Activated naive CD8-positive, alpha-beta T cell treated with anti-CD3 and anti-CD28 coated beads, Interleukin-2, amount 10 ng/mL, durations not matched to agents 7 days and 5 days (primary cell): Measurements from ENCODE around the gene PLPPR3. TPM values are rescaled to one million over a fixed set of nuclear protein-coding genes. Genes with fewer than 3 reads are reported as not detected.
A peak's percentile ranks its signal among the peaks of the same experiment; 100 is the strongest.
"Not testable (repeated sequence)": the region's sequence is repeated elsewhere in the genome, so short reads cannot be mapped to it uniquely, and the experiment has no call there.

Source experiments
- ATAC-seq: fragments of 150-1000 bp; cut with Tn5 transposase; one replicate; pipeline ENCODE4 v1.10.0; 2021; ENCODE audit warnings: low read depth, moderate library complexity
- POLR2A ChIA-PET: fragments of 350-600 bp; sonication (Branson Sonifier 250); formaldehyde crosslinking; loops from one replicate; lab custom pipeline; 2021; ENCODE audit warnings: antibody characterized with exemption; lab: Charles Lee
- DNase-seq: peaks from one replicate; pipeline ENCODE4 v3.0.0; 2021
- H3K27ac Mint-ChIP-seq: one replicate; pipeline ENCODE4 v1.8.0; 2022; ENCODE audit warnings: mild to moderate bottlenecking, mixed read lengths
- H3K27me3 Mint-ChIP-seq: one replicate; pipeline ENCODE4 v1.8.0; 2022; ENCODE audit warnings: mild to moderate bottlenecking, moderate library complexity, mixed read lengths
- H3K36me3 Mint-ChIP-seq: one replicate; pipeline ENCODE4 v1.8.0; 2021; ENCODE audit warnings: mild to moderate bottlenecking, mixed read lengths
- H3K4me1 Mint-ChIP-seq: one replicate; pipeline ENCODE4 v1.8.0; 2021; ENCODE audit warnings: mixed read lengths
- H3K4me3 Mint-ChIP-seq: one replicate; pipeline ENCODE4 v1.8.0; 2022; ENCODE audit warnings: mild to moderate bottlenecking, moderate library complexity, mixed read lengths
- H3K9me3 Mint-ChIP-seq: one replicate; pipeline ENCODE4 v1.8.0; 2021; ENCODE audit warnings: mixed read lengths
- total RNA-seq, 2 experiments: library from RNA; stranded (reverse); gene quantifications; one replicate each; pipeline ENCODE4 v1.2.3, GENCODE V29; 2021

Gene PLPPR3
- total RNA-seq, 2 experiments from 2014 or later: not detected

DNA sequence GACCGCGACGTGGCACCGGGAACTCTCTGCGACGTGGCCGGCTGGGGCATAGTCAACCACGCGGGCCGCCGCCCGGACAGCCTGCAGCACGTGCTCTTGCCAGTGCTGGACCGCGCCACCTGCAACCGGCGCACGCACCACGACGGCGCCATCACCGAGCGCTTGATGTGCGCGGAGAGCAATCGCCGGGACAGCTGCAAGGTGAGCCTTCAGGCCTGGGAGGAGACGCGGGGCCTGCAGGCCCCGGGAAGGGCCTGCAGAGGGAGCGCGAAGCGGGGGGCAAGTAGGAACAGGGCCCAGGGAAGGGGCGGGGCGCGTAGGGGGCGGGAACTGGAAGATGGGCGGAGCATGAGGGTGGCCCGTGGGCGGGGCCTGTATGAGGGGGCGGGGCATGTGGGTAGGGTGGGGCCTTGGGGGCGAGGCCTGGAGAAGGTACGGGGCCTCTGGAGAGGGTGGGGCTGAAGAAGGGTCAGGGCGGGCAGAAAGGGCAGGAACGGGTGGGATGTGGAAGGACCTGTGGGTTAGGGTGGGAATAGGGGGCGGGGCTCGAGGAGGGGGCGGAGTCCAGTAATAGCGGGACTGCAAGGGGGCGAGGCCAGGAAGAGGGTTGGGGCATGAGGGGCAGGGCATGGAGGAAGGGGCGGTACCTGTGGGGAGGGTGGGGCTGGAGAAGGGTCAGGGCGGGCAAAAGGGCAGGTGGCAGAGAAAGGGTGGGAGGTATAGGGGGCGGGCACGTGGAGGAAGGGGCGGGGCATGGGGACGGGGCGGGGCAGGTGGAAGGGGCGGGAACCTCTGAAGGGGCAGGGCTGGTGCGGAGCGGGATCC lies 40.2 kb upstream of the PLPPR3 start:
- POLR2A ChIA-PET: interaction anchor here (2.1 to 3.3 kb wide), 4 partner anchors 10 to 122 kb away, joined by 9 to 26 read pairs (median 20); partner anchors contain the start of gene WDR18
- Mint-ChIP-seq H3K9me3 (no peaks in the 10 kb centered on the region), H3K36me3 (no peaks in the 10 kb centered on the region), H3K27me3 (peaks cover 20% of the 10 kb centered on the region), H3K27ac (no peak overlapping the region), H3K4me1 (peaks cover 11% of the 10 kb centered on the region), H3K4me3 (peak overlapping the region; percentile 74)
- DNase-seq: peak; percentile 81
- peak; percentile 23 for ATAC-seq

DNA sequence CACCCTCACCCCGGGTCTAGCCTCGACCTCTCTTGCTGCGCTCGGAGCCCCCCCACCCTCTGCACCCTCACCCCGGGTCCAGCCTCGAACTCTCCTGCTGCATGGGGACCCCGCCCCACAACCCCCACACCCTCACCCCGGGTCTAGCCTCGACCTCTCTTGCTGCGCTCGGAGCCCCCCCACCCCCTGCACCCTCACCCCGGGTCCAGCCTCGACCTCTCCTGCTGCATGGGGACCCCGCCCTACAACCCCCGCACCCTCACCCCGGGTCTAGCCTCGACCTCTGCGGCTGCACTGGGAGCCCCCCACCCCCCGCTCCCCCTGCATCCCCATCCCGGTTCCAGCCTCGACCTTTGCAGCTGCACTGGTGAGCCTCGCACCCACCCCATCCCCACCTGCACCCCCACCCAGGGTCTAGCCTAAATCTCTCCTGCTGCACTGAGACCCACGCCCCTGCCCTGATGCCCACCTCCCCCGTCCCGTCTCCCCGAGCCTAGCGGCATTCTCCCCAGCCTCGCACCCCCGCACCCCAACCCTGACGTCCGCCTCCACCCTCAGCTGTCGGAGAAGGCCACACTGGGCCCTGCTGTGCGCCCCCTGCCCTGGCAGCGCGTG lies 39.5 kb upstream of the PLPPR3 start:
- Mint-ChIP-seq H3K4me1 (peaks cover 11% of the 10 kb centered on the region), H3K4me3 (no peak overlapping the region), H3K27me3 (peaks cover 20% of the 10 kb centered on the region), H3K9me3 (no peaks in the 10 kb centered on the region), H3K27ac (no peak overlapping the region), H3K36me3 (no peaks in the 10 kb centered on the region)
- POLR2A ChIA-PET: interaction anchor here (1.0 to 3.0 kb wide), 2 partner anchors 32 to 123 kb away, joined by 3 to 13 read pairs; partner anchors contain the start of genes RNU6-9 and WDR18
- no peak for DNase-seq
- ATAC-seq: no peak

DNA sequence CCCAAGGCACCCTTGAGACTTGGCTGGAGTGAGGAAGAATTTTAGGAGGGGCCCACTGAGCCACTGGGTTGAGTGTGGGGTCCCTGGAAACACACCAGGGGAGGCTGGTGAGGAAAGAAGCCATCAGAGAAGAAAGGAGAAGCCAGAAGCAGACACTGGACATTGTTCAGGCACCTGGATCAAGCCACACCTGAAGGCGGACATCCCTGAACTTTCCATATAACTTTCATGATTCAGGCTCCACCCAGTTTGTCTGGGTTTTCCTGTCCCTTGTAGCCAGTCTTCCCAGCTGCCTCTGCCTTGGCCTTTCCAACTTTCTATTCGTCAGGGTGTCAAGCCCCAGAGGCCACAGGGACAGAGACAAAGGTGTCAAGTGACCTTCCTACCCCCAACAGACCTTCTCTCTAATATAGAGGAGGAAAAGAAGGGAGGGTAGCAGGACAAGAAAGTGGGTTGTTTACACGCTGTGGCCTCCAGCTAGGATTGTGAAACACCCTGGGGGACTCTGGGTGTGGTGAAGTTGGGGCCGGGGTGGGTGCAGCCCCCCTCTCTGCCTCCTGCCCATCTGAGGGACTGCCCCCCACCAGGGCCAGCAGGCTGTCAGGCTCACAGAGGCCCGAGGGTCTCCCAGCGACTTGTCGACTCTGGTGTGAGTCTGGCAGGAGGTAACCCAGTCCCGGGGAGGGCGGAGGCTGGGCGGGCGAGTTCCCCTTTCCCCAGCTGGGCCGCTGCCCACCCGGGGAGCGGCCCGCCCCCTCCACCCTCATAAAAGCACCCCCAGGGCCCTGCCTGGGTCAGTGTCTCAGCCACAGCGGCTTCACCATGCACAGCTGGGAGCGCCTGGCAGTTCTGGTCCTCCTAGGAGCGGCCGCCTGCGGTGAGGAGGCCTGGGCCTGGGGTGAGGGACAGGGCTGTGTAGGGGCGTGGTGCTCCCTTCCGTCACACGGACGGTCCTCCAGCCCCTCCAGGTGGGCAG lies 37.4 kb upstream of the PLPPR3 start, which contains the start of gene CFD:
Gene CFD, plus strand, starts transcription at position 797 of the 976 bp plus-strand sequence. Its CDS starts 26 bp downstream, at position 823.
- Mint-ChIP-seq H3K27ac (no peak within 1 kb of the TSS), H3K9me3 (no peaks in the 10 kb centered on the region), H3K36me3 (no peaks in the 10 kb centered on the region), H3K27me3 (peaks cover 20% of the 10 kb centered on the region), H3K4me3 (no peak within 1 kb of the TSS), H3K4me1 (peaks cover 11% of the 10 kb centered on the region)
- DNase-seq (no peak), ATAC-seq (no peak)
- POLR2A ChIA-PET: interaction anchor here (1.6 kb wide), 1 partner anchor 126 kb away, joined by 4 read pairs; no protein-coding TSS in a partner anchor

DNA sequence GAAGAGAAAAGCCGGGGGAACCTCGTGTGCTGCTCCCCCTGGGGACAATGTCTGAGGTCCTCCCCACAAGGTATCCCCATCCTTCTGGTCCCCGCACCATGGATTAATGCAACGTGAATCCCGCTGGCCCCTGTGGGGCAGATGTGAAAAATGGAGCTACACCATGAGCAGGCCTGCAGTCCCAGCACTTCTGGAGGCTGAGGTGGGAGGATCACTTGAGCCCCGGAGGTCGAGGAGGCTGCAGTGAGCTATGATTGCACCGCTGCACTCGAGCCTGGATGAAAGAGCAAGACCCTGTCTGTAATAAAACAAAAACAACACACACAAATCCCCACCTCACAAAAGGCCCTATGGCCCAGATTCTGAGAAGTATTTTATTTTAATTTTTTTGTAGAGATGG lies 36.5 kb upstream of the PLPPR3 start:
- peaks cover 6% of the 10 kb centered on the region for H3K4me1 Mint-ChIP-seq
- H3K9me3 Mint-ChIP-seq: no peaks in the 10 kb centered on the region
- no peak overlapping the region for H3K4me3 Mint-ChIP-seq
- peaks cover 22% of the 10 kb centered on the region for H3K27me3 Mint-ChIP-seq
- ATAC-seq (no peak), DNase-seq (no peak)
- H3K36me3 Mint-ChIP-seq: no peaks in the 10 kb centered on the region
- POLR2A ChIA-PET: interaction anchor here (0.7 to 1.6 kb wide), 3 partner anchors 50 to 305 kb away, joined by 4 to 5 read pairs (median 4); no protein-coding TSS in a partner anchor
- no peak overlapping the region for H3K27ac Mint-ChIP-seq

DNA sequence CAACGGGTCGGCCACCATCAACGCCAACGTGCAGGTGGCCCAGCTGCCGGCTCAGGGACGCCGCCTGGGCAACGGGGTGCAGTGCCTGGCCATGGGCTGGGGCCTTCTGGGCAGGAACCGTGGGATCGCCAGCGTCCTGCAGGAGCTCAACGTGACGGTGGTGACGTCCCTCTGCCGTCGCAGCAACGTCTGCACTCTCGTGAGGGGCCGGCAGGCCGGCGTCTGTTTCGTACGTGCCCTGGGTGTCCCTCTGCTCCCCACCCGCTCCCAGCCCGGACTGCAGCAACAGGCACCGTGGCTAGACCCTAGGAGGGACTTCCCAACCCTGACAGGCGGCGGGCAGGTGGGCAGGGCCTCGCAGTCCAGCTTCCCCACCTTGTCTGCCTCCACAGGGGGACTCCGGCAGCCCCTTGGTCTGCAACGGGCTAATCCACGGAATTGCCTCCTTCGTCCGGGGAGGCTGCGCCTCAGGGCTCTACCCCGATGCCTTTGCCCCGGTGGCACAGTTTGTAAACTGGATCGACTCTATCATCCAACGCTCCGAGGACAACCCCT lies 33.9 kb upstream of the PLPPR3 start:
- POLR2A ChIA-PET: no interaction called here
- Mint-ChIP-seq H3K27me3 (peaks cover 31% of the 10 kb centered on the region), H3K4me1 (no peaks in the 10 kb centered on the region), H3K36me3 (no peaks in the 10 kb centered on the region), H3K9me3 (no peaks in the 10 kb centered on the region), H3K4me3 (no peak overlapping the region), H3K27ac (no peak overlapping the region)
- no peak for DNase-seq
- ATAC-seq: no peak

DNA sequence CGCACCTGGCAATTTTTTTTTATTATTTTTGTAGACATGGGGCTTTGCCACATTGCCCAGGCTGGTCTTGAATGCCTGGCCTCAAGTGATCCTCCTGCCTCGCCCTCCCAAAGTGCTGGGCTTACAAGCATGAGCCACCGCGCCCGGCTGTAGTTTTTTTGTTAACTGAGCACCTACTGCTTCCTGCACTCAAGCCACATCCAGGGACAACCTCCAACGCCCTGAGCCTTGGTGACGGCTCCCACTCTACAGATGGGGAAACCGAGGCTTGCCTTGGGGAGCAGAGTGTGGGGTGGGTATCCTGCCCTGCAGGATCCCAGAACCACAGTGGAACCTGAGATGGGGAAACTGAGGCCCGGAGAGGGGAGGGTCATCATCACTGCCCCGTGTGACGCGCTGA lies 33.4 kb upstream of the PLPPR3 start:
- no peak overlapping the region for H3K4me3 Mint-ChIP-seq
- no peak for DNase-seq
- H3K9me3 Mint-ChIP-seq: no peaks in the 10 kb centered on the region
- no peak for ATAC-seq
- H3K27ac Mint-ChIP-seq: no peak overlapping the region
- POLR2A ChIA-PET: no interaction called here
- peaks cover 31% of the 10 kb centered on the region for H3K27me3 Mint-ChIP-seq
- H3K36me3 Mint-ChIP-seq: no peaks in the 10 kb centered on the region
- H3K4me1 Mint-ChIP-seq: no peaks in the 10 kb centered on the region

DNA sequence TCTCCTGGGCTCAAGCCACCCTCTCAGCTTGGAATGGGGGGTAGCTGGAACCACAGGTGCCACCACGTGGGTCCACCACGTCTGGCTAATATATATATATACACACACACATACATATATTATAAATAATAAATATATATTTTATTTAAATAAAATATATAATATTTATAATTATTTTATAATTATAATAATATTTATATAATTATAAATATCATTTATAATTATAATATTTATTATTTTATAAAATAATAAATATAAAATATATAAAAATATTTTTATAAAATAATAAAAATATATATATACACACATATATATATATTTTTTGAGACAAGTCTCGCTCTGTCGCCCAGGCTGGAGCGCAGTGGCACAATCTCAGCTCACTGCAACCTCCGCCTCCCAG lies 32.8 kb upstream of the PLPPR3 start:
- peaks cover 25% of the 10 kb centered on the region for H3K27me3 Mint-ChIP-seq
- no peaks in the 10 kb centered on the region for H3K9me3 Mint-ChIP-seq
- POLR2A ChIA-PET: no interaction called here
- DNase-seq (no peak), ATAC-seq (no peak)
- H3K4me1 Mint-ChIP-seq: no peaks in the 10 kb centered on the region
- no peak overlapping the region for H3K27ac Mint-ChIP-seq
- no peaks in the 10 kb centered on the region for H3K36me3 Mint-ChIP-seq
- no peak overlapping the region for H3K4me3 Mint-ChIP-seq

DNA sequence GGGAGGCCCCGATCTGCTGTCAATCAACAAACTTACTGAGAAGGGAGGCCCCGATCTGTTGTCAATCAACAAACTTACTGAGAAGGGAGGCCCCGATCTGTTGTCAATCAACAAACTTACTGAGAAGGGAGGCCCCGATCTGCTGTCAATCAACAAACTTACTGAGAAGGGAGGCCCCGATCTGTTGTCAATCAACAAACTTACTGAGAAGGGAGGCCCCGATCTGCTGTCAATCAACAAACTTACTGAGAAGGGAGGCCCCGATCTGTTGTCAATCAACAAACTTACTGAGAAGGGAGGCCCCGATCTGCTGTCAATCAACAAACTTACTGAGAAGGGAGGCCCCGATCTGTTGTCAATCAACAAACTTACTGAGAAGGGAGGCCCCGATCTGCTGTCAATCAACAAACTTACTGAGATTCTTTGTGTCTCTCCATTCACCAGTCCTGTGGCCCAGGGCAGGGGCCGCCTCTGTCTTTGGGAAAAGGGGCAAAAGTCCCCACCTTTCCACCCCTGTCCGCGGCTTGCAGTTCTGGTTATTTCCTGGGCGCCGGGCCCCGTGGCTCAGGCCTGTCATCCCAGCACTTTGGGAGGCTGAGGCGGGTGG lies 32.0 kb upstream of the PLPPR3 start:
- POLR2A ChIA-PET, DNase-seq, H3K27ac Mint-ChIP-seq, H3K36me3 Mint-ChIP-seq, H3K4me1 Mint-ChIP-seq, H3K4me3 Mint-ChIP-seq, ATAC-seq, H3K9me3 Mint-ChIP-seq: not testable (repeated sequence)
- peaks cover 25% of the 10 kb centered on the region for H3K27me3 Mint-ChIP-seq

DNA sequence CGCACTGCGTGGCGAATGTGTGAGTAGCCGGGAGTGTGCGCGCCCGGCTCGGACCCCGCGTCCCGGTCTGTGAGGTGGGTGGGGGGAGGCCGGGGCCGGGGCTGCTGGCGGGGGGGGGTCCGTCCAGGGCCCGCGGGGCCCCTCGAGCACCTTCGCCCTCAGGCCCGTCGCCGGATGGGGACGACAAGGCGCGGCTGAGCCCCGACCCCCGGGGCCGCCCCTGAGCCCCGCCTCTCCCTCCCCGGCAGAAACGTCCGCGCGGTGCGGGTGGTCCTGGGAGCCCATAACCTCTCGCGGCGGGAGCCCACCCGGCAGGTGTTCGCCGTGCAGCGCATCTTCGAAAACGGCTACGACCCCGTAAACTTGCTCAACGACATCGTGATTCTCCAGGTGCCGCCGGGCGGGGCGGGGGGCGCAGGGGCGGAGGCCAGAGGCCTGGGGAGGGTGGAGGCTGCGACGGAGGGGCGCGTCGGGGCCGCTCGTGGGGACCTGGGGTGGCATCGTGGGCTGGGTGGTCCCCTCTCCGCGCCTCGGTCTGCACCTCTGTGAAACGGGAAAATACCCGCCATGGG lies 31.3 kb upstream of the PLPPR3 start:
- DNase-seq (no peak), ATAC-seq (no peak)
- Mint-ChIP-seq H3K4me1 (no peaks in the 10 kb centered on the region), H3K36me3 (no peaks in the 10 kb centered on the region), H3K4me3 (no peak overlapping the region), H3K9me3 (no peaks in the 10 kb centered on the region), H3K27ac (no peak overlapping the region), H3K27me3 (peaks cover 19% of the 10 kb centered on the region)
- POLR2A ChIA-PET: no interaction called here

DNA sequence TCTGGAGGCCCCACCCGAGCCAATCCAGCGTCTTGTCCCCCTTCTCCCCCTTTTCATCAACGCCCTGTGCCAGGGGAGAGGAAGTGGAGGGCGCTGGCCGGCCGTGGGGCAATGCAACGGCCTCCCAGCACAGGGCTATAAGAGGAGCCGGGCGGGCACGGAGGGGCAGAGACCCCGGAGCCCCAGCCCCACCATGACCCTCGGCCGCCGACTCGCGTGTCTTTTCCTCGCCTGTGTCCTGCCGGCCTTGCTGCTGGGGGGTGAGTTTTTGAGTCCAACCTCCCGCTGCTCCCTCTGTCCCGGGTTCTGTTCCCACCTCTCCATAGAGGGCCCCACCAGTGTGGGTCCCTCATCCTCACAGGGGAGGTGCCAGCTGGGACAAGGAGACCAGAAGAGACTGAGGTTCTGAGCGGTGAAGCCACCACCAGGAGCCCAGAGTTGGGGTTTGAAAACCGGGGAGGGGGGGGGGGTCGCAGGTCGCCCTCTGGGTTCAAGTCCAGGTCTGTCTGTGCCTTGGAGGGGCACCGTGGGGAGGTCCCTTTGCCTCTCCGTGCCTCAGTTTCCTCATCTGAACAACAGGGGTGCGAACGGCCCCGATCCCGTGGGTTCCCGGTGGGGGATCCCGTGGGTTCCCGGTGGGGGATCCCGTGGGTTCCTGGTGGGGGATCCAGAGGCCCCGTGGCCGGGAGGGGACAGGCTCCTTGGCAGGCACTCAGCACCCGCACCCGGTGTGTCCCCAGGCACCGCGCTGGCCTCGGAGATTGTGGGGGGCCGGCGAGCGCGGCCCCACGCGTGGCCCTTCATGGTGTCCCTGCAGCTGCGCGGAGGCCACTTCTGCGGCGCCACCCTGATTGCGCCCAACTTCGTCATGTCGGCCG lies 30.6 kb upstream of the PLPPR3 start, which contains the start of gene ELANE:
Gene ELANE, plus strand, starts transcription at position 168 of the 878 bp plus-strand sequence. Its CDS starts 26 bp downstream, at position 194.
- Mint-ChIP-seq H3K27ac (no peak within 1 kb of the TSS), H3K27me3 (peaks cover 16% of the 10 kb centered on the region), H3K4me3 (no peak within 1 kb of the TSS), H3K4me1 (no peaks in the 10 kb centered on the region), H3K36me3 (no peaks in the 10 kb centered on the region), H3K9me3 (no peaks in the 10 kb centered on the region)
- no peak for ATAC-seq
- no peak for DNase-seq
- POLR2A ChIA-PET: no interaction called here

DNA sequence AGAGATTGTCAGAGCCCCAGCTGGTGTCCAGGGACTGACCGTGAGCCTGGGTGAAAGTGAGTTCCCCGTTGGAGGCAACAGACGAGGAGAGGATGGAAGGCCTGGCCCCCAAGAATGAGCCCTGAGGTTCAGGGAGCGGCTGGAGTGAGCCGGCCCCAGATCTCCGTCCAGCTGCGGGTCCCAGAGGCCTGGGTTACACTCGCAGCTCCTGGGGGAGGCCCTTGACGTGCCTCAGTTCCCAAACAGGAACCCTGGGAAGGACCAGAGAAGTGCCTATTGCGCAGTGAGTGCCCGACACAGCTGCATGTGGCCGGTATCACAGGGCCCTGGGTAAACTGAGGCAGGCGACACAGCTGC lies 29.2 kb upstream of the PLPPR3 start:
- POLR2A ChIA-PET: no interaction called here
- ATAC-seq (no peak), DNase-seq (no peak)
- no peaks in the 10 kb centered on the region for H3K4me1 Mint-ChIP-seq
- H3K27me3 Mint-ChIP-seq: peaks cover 23% of the 10 kb centered on the region
- H3K36me3 Mint-ChIP-seq: no peaks in the 10 kb centered on the region
- no peaks in the 10 kb centered on the region for H3K9me3 Mint-ChIP-seq
- H3K4me3 Mint-ChIP-seq: no peak overlapping the region
- no peak overlapping the region for H3K27ac Mint-ChIP-seq
